Mammary epithelial cell (primary cell): ENCODE data around the gene EBI3.
"Not testable (repeated sequence)": the region's sequence is repeated elsewhere in the genome, so short reads cannot be mapped to it uniquely, and the experiment has no call there.

Experiments used
- EZH2 ChIP-seq: IDR thresholded peaks from 2 replicates; pipeline ENCODE4 v1.6.1; 2012; ENCODE audit warnings: low read length, inconsistent platforms, borderline replicate concordance
- TF ChIP-seq, protein P1 (sequence below), 2 donors: IDR thresholded peaks in 1 of 2; conservative IDR thresholded peaks in 1 of 2; 2 replicates each; pipeline ENCODE4 v1.5.1; 2011 to 2012; ENCODE audit warnings: inconsistent platforms in 2 of 2, low read length in 2 of 2, mild to moderate bottlenecking in 2 of 2, control low read depth in 1 of 2, low read depth in 1 of 2; ENCODE audit not compliant: insufficient read depth in 1 of 2; ENCODE audit errors: extremely low read depth in 1 of 2

DNA sequence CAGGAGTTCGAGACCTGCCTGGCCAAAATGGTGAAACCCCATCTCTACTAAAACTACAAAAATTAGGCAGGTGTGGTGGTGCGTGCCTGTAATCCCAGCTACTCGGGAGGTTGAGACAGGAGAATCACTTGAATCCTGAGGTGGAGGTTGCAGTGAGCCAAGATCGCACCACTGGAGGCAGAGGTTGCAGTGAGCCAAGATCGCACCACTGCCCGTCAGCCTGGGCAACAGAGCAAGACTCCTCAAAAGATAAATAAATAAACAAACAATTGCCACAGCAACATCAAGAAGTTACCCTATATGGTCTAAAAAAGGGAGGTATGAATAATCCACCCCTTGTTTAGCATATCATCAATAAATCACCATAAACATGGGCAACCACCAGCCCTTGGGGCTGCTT, 16.6 kb downstream of the EBI3 start:
- TF ChIP-seq EZH2 = not testable (repeated sequence)
- TF ChIP-seq, protein P1, sequence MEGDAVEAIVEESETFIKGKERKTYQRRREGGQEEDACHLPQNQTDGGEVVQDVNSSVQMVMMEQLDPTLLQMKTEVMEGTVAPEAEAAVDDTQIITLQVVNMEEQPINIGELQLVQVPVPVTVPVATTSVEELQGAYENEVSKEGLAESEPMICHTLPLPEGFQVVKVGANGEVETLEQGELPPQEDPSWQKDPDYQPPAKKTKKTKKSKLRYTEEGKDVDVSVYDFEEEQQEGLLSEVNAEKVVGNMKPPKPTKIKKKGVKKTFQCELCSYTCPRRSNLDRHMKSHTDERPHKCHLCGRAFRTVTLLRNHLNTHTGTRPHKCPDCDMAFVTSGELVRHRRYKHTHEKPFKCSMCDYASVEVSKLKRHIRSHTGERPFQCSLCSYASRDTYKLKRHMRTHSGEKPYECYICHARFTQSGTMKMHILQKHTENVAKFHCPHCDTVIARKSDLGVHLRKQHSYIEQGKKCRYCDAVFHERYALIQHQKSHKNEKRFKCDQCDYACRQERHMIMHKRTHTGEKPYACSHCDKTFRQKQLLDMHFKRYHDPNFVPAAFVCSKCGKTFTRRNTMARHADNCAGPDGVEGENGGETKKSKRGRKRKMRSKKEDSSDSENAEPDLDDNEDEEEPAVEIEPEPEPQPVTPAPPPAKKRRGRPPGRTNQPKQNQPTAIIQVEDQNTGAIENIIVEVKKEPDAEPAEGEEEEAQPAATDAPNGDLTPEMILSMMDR (conservative IDR thresholded peaks at IDR 0.05 in 1 of 2, IDR thresholded peaks at IDR 0.05 in 1 of 2; ENCODE audit: extremely low read depth in 1 of 2, insufficient read depth in 1 of 2, low read depth in 1 of 2, low read length in 2 of 2) = not testable (repeated sequence)
